Astrocyte (in vitro differentiated cells and primary cell): ENCODE measurements around the gene TMEM63B. TPM values are rescaled to one million over a fixed set of nuclear protein-coding genes. Genes with fewer than 3 reads are reported as not detected.
A peak's percentile ranks its signal among the peaks of the same experiment; 100 is the strongest.

Experiments used
- DNase-seq: peaks from one replicate; pipeline ENCODE4 v3.0.0-alpha.2; 2010; ENCODE audit warnings: low read depth
- FAIRE-seq: peaks from 2 replicates; lab custom pipeline; 2011; peaks lifted over from hg19 to GRCh38; lab: Jason Lieb, UNC
- H2AFZ ChIP-seq: 2 replicates; pipeline ENCODE4 v1.6.0; 2012; ENCODE audit warnings: low read depth, low read length, inconsistent platforms
- H3K27ac ChIP-seq: 2 replicates; pipeline ENCODE4 v1.5.1; 2011; ENCODE audit warnings: low read depth, low read length, inconsistent platforms
- H3K27me3 ChIP-seq: 2 replicates; pipeline ENCODE4 v1.6.0; 2011; ENCODE audit warnings: low read length, inconsistent platforms; ENCODE audit not compliant: insufficient read depth
- H3K36me3 ChIP-seq: 2 replicates; pipeline ENCODE4 v1.5.1; 2011; ENCODE audit warnings: low read length, inconsistent platforms; ENCODE audit not compliant: insufficient read depth
- H3K4me1 ChIP-seq: 2 replicates; pipeline ENCODE4 v1.5.1; 2011; ENCODE audit warnings: low read length, inconsistent platforms; ENCODE audit not compliant: insufficient read depth
- H3K4me2 ChIP-seq: 2 replicates; pipeline ENCODE4 v1.6.0; 2012; ENCODE audit warnings: low read length, inconsistent platforms
- H3K4me3 ChIP-seq: 2 replicates; pipeline ENCODE4 v1.5.1; 2011; ENCODE audit warnings: low read depth, mild to moderate bottlenecking, low read length, inconsistent platforms; ENCODE audit not compliant: insufficient read depth
- H3K79me2 ChIP-seq: 2 replicates; pipeline ENCODE4 v1.6.0; 2012; ENCODE audit warnings: mild to moderate bottlenecking, low read length, inconsistent platforms; ENCODE audit not compliant: insufficient read depth
- H3K9ac ChIP-seq: 2 replicates; pipeline ENCODE4 v1.6.0; 2012; ENCODE audit warnings: mild to moderate bottlenecking, low read length, inconsistent platforms
- H3K9me3 ChIP-seq: 2 replicates; pipeline ENCODE4 v1.5.1; 2012; ENCODE audit warnings: low read depth, mild to moderate bottlenecking, low read length, inconsistent platforms; ENCODE audit not compliant: insufficient read depth
- H4K20me1 ChIP-seq: 2 replicates; pipeline ENCODE4 v1.6.0; 2012; ENCODE audit warnings: low read length, inconsistent platforms; ENCODE audit not compliant: insufficient read depth
- H3K27ac Mint-ChIP-seq: one replicate; pipeline ENCODE4 v1.8.0; 2021; ENCODE audit warnings: mild to moderate bottlenecking, mixed read lengths; ENCODE audit not compliant: unreplicated experiment
- H3K27me3 Mint-ChIP-seq: one replicate; pipeline ENCODE4 v1.8.0; 2021; ENCODE audit warnings: low read depth, mixed read lengths; ENCODE audit not compliant: unreplicated experiment
- H3K36me3 Mint-ChIP-seq: one replicate; pipeline ENCODE4 v1.8.0; 2021; ENCODE audit warnings: low read depth, mixed read lengths; ENCODE audit not compliant: unreplicated experiment
- H3K4me1 Mint-ChIP-seq: one replicate; pipeline ENCODE4 v1.8.0; 2021; ENCODE audit warnings: low read depth, mixed read lengths; ENCODE audit not compliant: unreplicated experiment
- H3K4me3 Mint-ChIP-seq: one replicate; pipeline ENCODE4 v1.8.0; 2021; ENCODE audit warnings: mild to moderate bottlenecking, moderate library complexity, mixed read lengths; ENCODE audit not compliant: unreplicated experiment
- H3K9me3 Mint-ChIP-seq: one replicate; pipeline ENCODE4 v1.8.0; 2021; ENCODE audit warnings: mild to moderate bottlenecking, mixed read lengths; ENCODE audit not compliant: unreplicated experiment
- CTCF ChIP-seq: IDR thresholded peaks from 2 replicates; pipeline ENCODE4 v1.5.1; 2011; ENCODE audit warnings: low read depth, mild to moderate bottlenecking, inconsistent platforms, low read length, moderate library complexity; ENCODE audit not compliant: insufficient read depth
- EZH2 ChIP-seq: IDR thresholded peaks from 2 replicates; pipeline ENCODE4 v1.6.1; 2012; ENCODE audit warnings: mild to moderate bottlenecking, low read length, inconsistent platforms; ENCODE audit not compliant: insufficient read depth
- total RNA-seq: library from RNA; stranded (reverse); gene quantifications from 2 replicates; pipeline ENCODE4 v1.2.1, GENCODE V29; 2021

TMEM63B gene
- total RNA-seq, 1 donor from 2014 or later: 86.6 TPM

- Histone ChIP-seq H3K4me2 (no peak overlapping the region), H3K27me3 (no peaks in the 10 kb centered on the region), H3K36me3 (peaks cover 38% of the 10 kb centered on the region), H4K20me1 (peaks cover 64% of the 10 kb centered on the region), H2AFZ (no peak overlapping the region), H3K9me3 (no peaks in the 10 kb centered on the region), H3K27ac (no peak overlapping the region), H3K79me2 (peaks cover 50% of the 10 kb centered on the region), H3K9ac (no peak overlapping the region), H3K4me3 (no peak overlapping the region), H3K4me1 (peaks cover 10% of the 10 kb centered on the region)
- Mint-ChIP-seq H3K4me3 (no peak overlapping the region), H3K4me1 (peaks cover 41% of the 10 kb centered on the region), H3K9me3 (no peaks in the 10 kb centered on the region), H3K27ac (no peak overlapping the region), H3K27me3 (no peaks in the 10 kb centered on the region), H3K36me3 (peaks cover 46% of the 10 kb centered on the region)
- DNase-seq: no peak
- TF ChIP-seq CTCF: no peak
- no peak for FAIRE-seq
These were observed 16.4 kb upstream of the TMEM63B start for GRCh38 chr6:44110966-44111365.

GRCh38 chr6:44111434-44112417 lies 15.6 kb upstream of the TMEM63B start:
- TF ChIP-seq CTCF (no peak), EZH2 (no peak)
- peaks cover 44% of the 10 kb centered on the region for H3K36me3 Mint-ChIP-seq
- Histone ChIP-seq H3K4me3 (no peak overlapping the region), H3K79me2 (peaks cover 50% of the 10 kb centered on the region), H3K36me3 (peaks cover 38% of the 10 kb centered on the region), H3K9ac (no peak overlapping the region), H3K27me3 (no peaks in the 10 kb centered on the region), H4K20me1 (peaks cover 63% of the 10 kb centered on the region), H2AFZ (no peak overlapping the region), H3K27ac (no peak overlapping the region), H3K4me2 (no peak overlapping the region), H3K9me3 (no peaks in the 10 kb centered on the region), H3K4me1 (peaks cover 17% of the 10 kb centered on the region)
- H3K9me3 Mint-ChIP-seq: no peaks in the 10 kb centered on the region
- H3K27me3 Mint-ChIP-seq: no peaks in the 10 kb centered on the region
- peaks cover 46% of the 10 kb centered on the region for H3K4me1 Mint-ChIP-seq
- DNase-seq (no peak), FAIRE-seq (no peak)
- H3K27ac Mint-ChIP-seq: peak overlapping the region; percentile 9
- no peak overlapping the region for H3K4me3 Mint-ChIP-seq

- Mint-ChIP-seq H3K27ac (no peak overlapping the region), H3K9me3 (no peaks in the 10 kb centered on the region), H3K27me3 (no peaks in the 10 kb centered on the region), H3K4me3 (no peak overlapping the region), H3K36me3 (peaks cover 35% of the 10 kb centered on the region), H3K4me1 (peaks cover 53% of the 10 kb centered on the region)
- Histone ChIP-seq H3K36me3 (peaks cover 32% of the 10 kb centered on the region), H3K4me3 (no peak overlapping the region), H4K20me1 (peaks cover 64% of the 10 kb centered on the region), H3K4me2 (no peak overlapping the region), H3K27ac (no peak overlapping the region), H3K27me3 (no peaks in the 10 kb centered on the region), H3K4me1 (peaks cover 34% of the 10 kb centered on the region), H2AFZ (no peak overlapping the region), H3K9me3 (no peaks in the 10 kb centered on the region), H3K9ac (no peak overlapping the region), H3K79me2 (peaks cover 60% of the 10 kb centered on the region)
- FAIRE-seq: no peak
- no peak for DNase-seq
- TF ChIP-seq EZH2: no peak
- TF ChIP-seq CTCF: peak; percentile 17
These were observed 13.9 kb upstream of the TMEM63B start for GRCh38 chr6:44113414-44113813.
